ENCODE measurements around the gene HRNR. TPM values are rescaled to one million over a fixed set of nuclear protein-coding genes. Genes with fewer than 3 reads are reported as not detected.

HRNR gene
- total RNA-seq, 1 donor from 2014 or later, result not detected

- no peak for TF ChIP-seq CTCF (conservative IDR thresholded peaks at IDR 0.05; ENCODE audit: low read depth, low read length)
- DNase-seq (ENCODE audit: low read depth), result no peak
- no peak overlapping the region for H3K4me3 ChIP-seq (ENCODE audit: low read depth, low read length)
Measured at GRCh38 chr1:152164517-152165136, 59.4 kb downstream of the HRNR start.

GRCh38 chr1:152162792-152163463, 61.1 kb downstream of the HRNR start:
- no peak overlapping the region for H3K4me3 ChIP-seq (ENCODE audit: low read depth, low read length)
- peak; percentile 93 for DNase-seq (ENCODE audit: low read depth)
- TF ChIP-seq CTCF (conservative IDR thresholded peaks at IDR 0.05; ENCODE audit: low read depth, low read length), result no peak

Other genes starting within 250 kb of the HRNR start
- gene S100A10, start 230.3 kb downstream of the HRNR start, total RNA-seq, result 216 and 394 TPM in 2 replicates
- 575 and 947 TPM in 2 replicates for gene S100A11, start 187.2 kb downstream of the HRNR start, total RNA-seq
- not detected in 2 replicates for gene TCHHL1, start 135.1 kb downstream of the HRNR start, total RNA-seq
- gene TCHH, start 108.7 kb downstream of the HRNR start, total RNA-seq, result under 0.01 TPM in 1 of 2 replicates, not detected in the other
- gene RPTN, start 65.0 kb downstream of the HRNR start, total RNA-seq, result not detected in 2 replicates
- 0.07 TPM in 1 of 2 replicates, not detected in the other for gene FLG, start 101.0 kb upstream of the HRNR start, total RNA-seq
- not detected in 2 replicates for gene FLG2, start 135.8 kb upstream of the HRNR start, total RNA-seq
- gene CRNN, start 190.1 kb upstream of the HRNR start, total RNA-seq, result not detected in 2 replicates